Karpas-422 (cell line): ENCODE data around the gene MRPL4. TPM values are rescaled to one million over a fixed set of nuclear protein-coding genes. Genes with fewer than 3 reads are reported as not detected.

Experiments used
- DNase-seq: peaks from one replicate; pipeline ENCODE4 v3.0.0-alpha.2; 2015
- H2AFZ ChIP-seq: fragments of 200-600 bp; sonication (generic); 2 replicates; pipeline ENCODE4 v1.6.1; 2014; ENCODE audit warnings: antibody characterized with exemption, low read length, mixed read lengths
- H3K27ac ChIP-seq: fragments of 200-600 bp; sonication (generic); 2 replicates; pipeline ENCODE4 v1.5.1; 2014; ENCODE audit warnings: mild to moderate bottlenecking, low read length, moderate library complexity
- H3K27me3 ChIP-seq: fragments of 200-600 bp; sonication (generic); 2 replicates; pipeline ENCODE4 v1.6.1; 2014; ENCODE audit warnings: low read length, mixed read lengths
- H3K36me3 ChIP-seq: fragments of 200-600 bp; sonication (generic); 2 replicates; pipeline ENCODE4 v1.6.1; 2014; ENCODE audit warnings: low read length, mixed read lengths; ENCODE audit not compliant: insufficient read depth
- H3K4me1 ChIP-seq: fragments of 200-600 bp; sonication (generic); 2 replicates; pipeline ENCODE4 v1.6.1; 2014; ENCODE audit warnings: mild to moderate bottlenecking, low read length, mixed read lengths
- H3K4me2 ChIP-seq: fragments of 200-600 bp; sonication (generic); 2 replicates; pipeline ENCODE4 v1.6.1; 2014; ENCODE audit warnings: low read length, low read depth, mild to moderate bottlenecking; ENCODE audit not compliant: poor library complexity, severe bottlenecking
- H3K4me3 ChIP-seq: fragments of 200-600 bp; sonication (generic); 2 replicates; pipeline ENCODE4 v1.5.1; 2014; ENCODE audit warnings: mild to moderate bottlenecking, antibody characterized with exemption, low read length, mixed read lengths
- H3K79me2 ChIP-seq: fragments of 200-600 bp; sonication (generic); 2 replicates; pipeline ENCODE4 v1.6.1; 2014; ENCODE audit warnings: mild to moderate bottlenecking, low read length, mixed read lengths
- H3K9ac ChIP-seq: fragments of 200-600 bp; sonication (generic); 2 replicates; pipeline ENCODE4 v1.6.0; 2014; ENCODE audit warnings: low read length
- H3K9me2 ChIP-seq: fragments of 200-600 bp; sonication (generic), shearing (Covaris generic); replicated peaks from 2 replicates; pipeline ENCODE4 v1.6.0; 2014; ENCODE audit warnings: mild to moderate bottlenecking, low read length, moderate library complexity; ENCODE audit not compliant: insufficient read depth
- H3K9me3 ChIP-seq: fragments of 300-700, 200-600 bp; sonication (generic); 2 replicates; pipeline ENCODE4 v1.6.1; 2014; ENCODE audit warnings: low read length, mixed read lengths
- H4K20me1 ChIP-seq: fragments of 200-600 bp; sonication (generic); 2 replicates; pipeline ENCODE4 v1.6.1; 2014; ENCODE audit warnings: mild to moderate bottlenecking, antibody characterized with exemption, low read length, low read depth; ENCODE audit not compliant: insufficient read depth
- total RNA-seq: library from RNA; depleted of rRNA; stranded (reverse); fragments of >200 nt; shearing (Covaris generic); gene quantifications from 2 replicates; pipeline ENCODE4 v1.2.3, GENCODE V29; 2014; ENCODE audit warnings: low replicate concordance

Gene MRPL4
- total RNA-seq, 1 experiment from 2014 or later, result 78.6 TPM

DNA sequence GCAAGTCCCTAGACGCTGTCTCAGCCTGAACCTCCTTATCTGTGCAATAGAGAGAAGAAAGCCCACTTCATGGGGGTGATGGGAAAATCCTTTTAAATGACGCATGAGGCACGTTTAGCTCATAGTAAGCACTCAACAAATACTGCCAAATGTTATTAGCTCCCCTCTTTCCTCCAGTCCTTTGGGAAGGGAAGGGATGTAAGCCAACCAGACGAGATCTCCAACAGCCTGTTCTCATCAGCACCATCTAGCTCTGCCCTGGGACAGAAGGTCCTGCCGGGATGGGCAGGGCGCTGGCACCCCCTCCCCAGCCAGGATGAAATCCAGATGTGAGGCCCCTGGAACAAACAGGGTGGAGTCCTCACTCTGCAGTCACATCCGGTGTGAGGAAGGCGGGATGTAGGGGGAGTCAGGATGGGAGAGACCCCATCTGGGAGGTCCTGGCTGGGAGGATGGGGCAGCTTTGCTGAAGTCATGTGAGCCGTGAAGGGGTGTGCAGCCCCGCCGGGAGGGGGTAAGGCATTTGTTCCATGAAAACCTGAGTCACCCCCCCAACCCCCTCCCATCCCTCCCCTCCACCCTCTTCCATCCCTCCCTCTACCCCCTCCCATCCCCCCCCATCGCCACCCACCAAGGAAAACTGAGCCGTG lies 25.5 kb upstream of the MRPL4 start:
- Histone ChIP-seq H3K27ac (peak overlapping the region; percentile 57; the same call in 1 of the 2 replicates), H3K4me1 (peaks cover 41% of the 10 kb centered on the region), H3K4me2 (no peak overlapping the region), H2AFZ (no peak overlapping the region), H3K9me2 (no peaks in the 10 kb centered on the region), H4K20me1 (no peaks in the 10 kb centered on the region; the same call in 1 of the 2 replicates), H3K36me3 (no peaks in the 10 kb centered on the region), H3K27me3 (no peaks in the 10 kb centered on the region), H3K79me2 (peaks cover 66% of the 10 kb centered on the region), H3K9ac (no peak overlapping the region), H3K4me3 (no peak overlapping the region), H3K9me3 (no peaks in the 10 kb centered on the region)
- no peak for DNase-seq

DNA sequence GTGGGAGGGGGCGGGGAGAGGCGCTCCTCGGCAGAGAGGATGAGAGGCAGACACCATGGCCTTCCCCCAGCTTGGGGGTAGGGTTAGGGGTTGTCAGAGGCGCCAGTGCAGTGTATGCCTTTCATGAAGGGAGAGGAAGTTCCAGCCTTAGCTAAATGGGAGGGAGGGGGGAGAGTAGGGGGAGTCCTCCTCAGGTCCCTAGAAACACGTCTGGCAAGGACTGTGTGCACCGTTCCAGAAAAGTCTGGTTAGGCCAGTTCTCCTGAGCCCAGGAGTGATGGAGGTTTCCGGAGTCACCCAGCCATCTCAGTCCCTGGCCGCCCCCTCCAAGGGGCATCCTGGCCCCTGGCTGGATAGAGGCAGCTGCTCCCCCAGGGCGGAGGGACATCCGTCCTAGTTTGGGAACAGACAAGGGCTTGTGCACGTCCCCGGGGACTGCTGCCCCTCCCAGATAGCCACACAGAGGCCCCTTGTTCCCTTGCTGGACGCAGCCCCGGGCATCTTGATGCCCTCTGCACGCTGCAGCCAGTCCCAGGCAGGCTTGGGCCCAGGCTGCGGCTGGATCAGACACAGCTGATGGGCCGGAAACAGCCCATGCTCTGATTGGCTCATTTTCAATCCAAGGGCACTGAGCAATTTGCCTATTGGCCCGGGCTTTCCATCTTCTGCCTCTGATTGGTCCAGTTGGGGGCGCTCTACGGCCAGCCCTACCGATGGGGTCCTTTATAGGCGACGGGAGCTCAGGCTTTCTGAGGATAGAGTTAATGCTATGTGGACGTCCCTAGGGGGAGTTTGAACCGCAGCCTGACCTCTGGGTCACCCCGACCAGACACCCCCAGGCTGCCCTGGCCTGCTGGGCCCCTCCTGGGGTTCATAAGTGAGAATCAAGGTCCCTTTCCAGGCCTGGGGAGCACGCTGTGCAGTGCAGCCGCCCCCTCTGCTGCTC lies 24.7 kb upstream of the MRPL4 start:
- H3K9me2 ChIP-seq, result no peaks in the 10 kb centered on the region
- no peaks in the 10 kb centered on the region; the same call in 1 of the 2 replicates for H4K20me1 ChIP-seq
- H3K4me2 ChIP-seq, result no peak overlapping the region
- no peak overlapping the region for H3K4me3 ChIP-seq
- peak overlapping the region; percentile 4; the same call in 1 of the 2 replicates for H3K27ac ChIP-seq
- peaks cover 66% of the 10 kb centered on the region for H3K79me2 ChIP-seq
- peak; percentile 83 for DNase-seq
- H3K9ac ChIP-seq, result no peak overlapping the region
- H3K9me3 ChIP-seq, result no peaks in the 10 kb centered on the region
- H3K36me3 ChIP-seq, result no peaks in the 10 kb centered on the region
- peaks cover 46% of the 10 kb centered on the region for H3K4me1 ChIP-seq
- no peak overlapping the region for H2AFZ ChIP-seq
- H3K27me3 ChIP-seq, result no peaks in the 10 kb centered on the region

DNA sequence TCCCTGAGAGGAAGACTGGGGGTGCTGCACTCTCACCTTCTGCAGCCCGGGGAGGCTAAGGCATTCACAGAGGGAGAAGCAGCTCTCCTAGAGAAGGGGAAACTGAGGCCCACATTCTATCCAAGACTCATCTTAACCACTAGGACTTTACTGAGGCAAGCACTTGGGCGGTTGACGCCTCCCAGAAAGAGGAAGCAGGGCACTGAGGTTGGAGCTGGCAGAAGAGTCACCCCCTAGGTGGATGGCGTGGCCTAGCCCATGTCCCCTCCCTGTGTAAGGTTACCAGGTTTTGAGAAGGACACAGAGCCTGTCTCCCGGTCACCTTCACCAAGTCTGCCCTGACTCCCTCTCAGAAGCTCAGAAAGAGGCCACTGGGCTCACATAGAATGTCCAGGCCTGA lies 23.6 kb upstream of the MRPL4 start:
- H2AFZ ChIP-seq, result no peak overlapping the region
- H3K27ac ChIP-seq, result peak overlapping the region; percentile 91
- no peaks in the 10 kb centered on the region for H3K27me3 ChIP-seq
- H3K4me2 ChIP-seq, result peak overlapping the region; percentile 30
- peak overlapping the region; percentile 15; the same call in 1 of the 2 replicates for H3K4me3 ChIP-seq
- H3K4me1 ChIP-seq, result peaks cover 47% of the 10 kb centered on the region
- peaks cover 66% of the 10 kb centered on the region for H3K79me2 ChIP-seq
- no peaks in the 10 kb centered on the region for H3K9me2 ChIP-seq
- H3K36me3 ChIP-seq, result no peaks in the 10 kb centered on the region
- peak overlapping the region; percentile 48 for H3K9ac ChIP-seq
- H3K9me3 ChIP-seq, result no peaks in the 10 kb centered on the region
- peak; percentile 58 for DNase-seq
- no peaks in the 10 kb centered on the region; the same call in 1 of the 2 replicates for H4K20me1 ChIP-seq

GRCh38 chr19:10228920-10229319 lies 23.1 kb upstream of the MRPL4 start:
- Histone ChIP-seq H3K27me3 (no peaks in the 10 kb centered on the region), H3K9me3 (no peaks in the 10 kb centered on the region), H3K9me2 (no peaks in the 10 kb centered on the region), H4K20me1 (no peaks in the 10 kb centered on the region; the same call in 1 of the 2 replicates), H3K4me1 (peaks cover 49% of the 10 kb centered on the region), H3K27ac (peak overlapping the region; percentile 91), H3K79me2 (peaks cover 61% of the 10 kb centered on the region), H3K4me3 (peak overlapping the region; percentile 15; the same call in 1 of the 2 replicates), H3K9ac (peak overlapping the region; percentile 94), H2AFZ (no peak overlapping the region), H3K4me2 (peak overlapping the region; percentile 30), H3K36me3 (no peaks in the 10 kb centered on the region)
- DNase-seq, result peak; percentile 80

GRCh38 chr19:10230173-10230860 lies 21.7 kb upstream of the MRPL4 start:
- Histone ChIP-seq H3K9ac (peak overlapping the region; percentile 94), H3K4me3 (peak overlapping the region; percentile 90), H3K27me3 (no peaks in the 10 kb centered on the region), H3K79me2 (peaks cover 51% of the 10 kb centered on the region), H3K9me3 (no peaks in the 10 kb centered on the region), H3K36me3 (no peaks in the 10 kb centered on the region), H3K27ac (peak overlapping the region; percentile 91), H2AFZ (no peak overlapping the region), H3K9me2 (no peaks in the 10 kb centered on the region), H3K4me2 (peak overlapping the region; percentile 93), H3K4me1 (peaks cover 63% of the 10 kb centered on the region), H4K20me1 (no peaks in the 10 kb centered on the region; the same call in 1 of the 2 replicates)
- DNase-seq, result peak; percentile 73

GRCh38 chr19:10230861-10231611 lies 21.0 kb upstream of the MRPL4 start, which contains the start of gene S1PR2:
Gene S1PR2, minus strand, starts transcription at chr19:10231331. Its CDS starts 6,426 bp downstream, at chr19:10224905.
- no peaks in the 10 kb centered on the region; the same call in 1 of the 2 replicates for H4K20me1 ChIP-seq
- H3K36me3 ChIP-seq, result no peaks in the 10 kb centered on the region
- no peak within 1 kb of the TSS for H2AFZ ChIP-seq
- peak within 1 kb of the TSS; percentile 91 for H3K27ac ChIP-seq
- no peaks in the 10 kb centered on the region for H3K9me2 ChIP-seq
- peak within 1 kb of the TSS; percentile 94 for H3K9ac ChIP-seq
- no peaks in the 10 kb centered on the region for H3K9me3 ChIP-seq
- H3K4me3 ChIP-seq, result peak within 1 kb of the TSS; percentile 90
- H3K79me2 ChIP-seq, result peaks cover 45% of the 10 kb centered on the region
- H3K4me2 ChIP-seq, result peak within 1 kb of the TSS; percentile 93
- no peaks in the 10 kb centered on the region for H3K27me3 ChIP-seq
- peak; percentile 90 for DNase-seq
- peaks cover 70% of the 10 kb centered on the region for H3K4me1 ChIP-seq

DNA sequence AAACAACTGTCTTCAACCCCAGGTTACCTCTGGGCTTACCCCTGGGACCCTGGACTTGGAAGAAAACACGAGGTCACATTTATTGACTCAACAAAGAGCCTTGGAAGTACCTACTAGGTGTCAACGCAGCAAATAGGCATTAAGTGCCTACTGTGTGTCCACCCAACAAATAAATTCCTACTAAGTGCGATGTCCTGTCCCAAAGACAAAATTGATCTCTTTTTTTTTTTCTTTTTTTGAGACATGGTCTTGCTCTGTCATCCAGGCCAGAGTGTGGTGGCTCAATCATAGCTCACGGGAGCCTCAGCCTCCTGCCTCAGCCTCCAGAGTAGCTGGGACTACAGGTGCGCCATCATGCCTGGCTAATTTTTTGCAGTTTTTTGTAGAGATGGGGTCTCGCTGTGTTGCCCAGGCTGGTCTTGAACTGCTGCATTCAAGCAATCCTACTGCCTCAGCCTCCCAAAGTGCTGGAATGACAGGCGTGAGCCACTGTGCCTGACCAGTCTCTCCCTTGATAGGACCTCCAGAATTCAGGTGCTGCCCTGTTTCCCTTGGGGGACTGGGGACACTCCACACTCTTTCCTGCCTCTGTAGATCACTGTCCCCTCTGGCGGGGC lies 20.3 kb upstream of the MRPL4 start:
- peaks cover 76% of the 10 kb centered on the region for H3K4me1 ChIP-seq
- H3K9ac ChIP-seq, result peak overlapping the region; percentile 94
- H3K9me2 ChIP-seq, result no peaks in the 10 kb centered on the region
- H3K36me3 ChIP-seq, result no peaks in the 10 kb centered on the region
- DNase-seq, result no peak
- H4K20me1 ChIP-seq, result no peaks in the 10 kb centered on the region
- no peaks in the 10 kb centered on the region for H3K9me3 ChIP-seq
- peaks cover 39% of the 10 kb centered on the region for H3K79me2 ChIP-seq
- H3K4me2 ChIP-seq, result peak overlapping the region; percentile 93
- peak overlapping the region; percentile 91 for H3K27ac ChIP-seq
- no peaks in the 10 kb centered on the region for H3K27me3 ChIP-seq
- no peak overlapping the region for H2AFZ ChIP-seq
- peak overlapping the region; percentile 90 for H3K4me3 ChIP-seq
